Spleen (tissue), 13 donors: ENCODE results near the gene TEAD3. TPM values are rescaled to one million over a fixed set of nuclear protein-coding genes. Genes with fewer than 3 reads are reported as not detected.

ENCODE experiments used
- DNase-seq: peaks from one replicate; pipeline ENCODE4 v3.0.0-alpha.2; 2020
- H3K27ac ChIP-seq, 8 donors: fragments of 200-600 bp; sonication (generic) in 7 of 8; 1 replicate in 4 of 8; 2 replicates in 4 of 8; pipeline versions ENCODE4 v1.5.0 to v1.8.0; 2016 to 2021; ENCODE audit warnings: inconsistent platforms in 4 of 8, mild to moderate bottlenecking in 4 of 8, moderate library complexity in 1 of 8
- H3K27me3 ChIP-seq, 7 donors: fragments of 200-600 bp; sonication (generic) in 6 of 7; replicated peaks in 1 of 7; 1 replicate in 4 of 7; 2 replicates in 3 of 7; pipeline versions ENCODE4 v1.5.0 to v1.8.0; 2016 to 2021; ENCODE audit warnings: inconsistent platforms in 3 of 7, mild to moderate bottlenecking in 1 of 7
- H3K36me3 ChIP-seq, 6 donors: fragments of 200-600 bp; sonication (generic) in 5 of 6; 1 replicate in 4 of 6; 2 replicates in 2 of 6; pipeline versions ENCODE4 v1.5.0 to v1.8.0; 2016 to 2021; ENCODE audit warnings: inconsistent platforms in 2 of 6
- H3K4me1 ChIP-seq, 6 donors: fragments of 200-600 bp; sonication (generic) in 5 of 6; 1 replicate in 3 of 6; 2 replicates in 3 of 6; pipeline versions ENCODE4 v1.5.0 to v1.8.0; 2016 to 2021; ENCODE audit warnings: inconsistent platforms in 3 of 6
- H3K4me3 ChIP-seq, 8 donors: fragments of 200-600 bp; sonication (generic) in 7 of 8; 1 replicate in 4 of 8; 2 replicates in 4 of 8; pipeline versions ENCODE4 v1.5.0 to v1.8.0; 2016 to 2021; ENCODE audit warnings: inconsistent platforms in 4 of 8, mild to moderate bottlenecking in 4 of 8, moderate library complexity in 2 of 8
- H3K9me3 ChIP-seq, 8 donors: fragments of 200-600 bp; sonication (generic) in 7 of 8; 1 replicate in 4 of 8; 2 replicates in 4 of 8; pipeline versions ENCODE4 v1.5.0 to v1.8.0; 2016 to 2021; ENCODE audit warnings: inconsistent platforms in 4 of 8
- POLR2A ChIP-seq, 3 donors: fragments of 450-650 bp; IDR thresholded peaks; one replicate each; pipeline ENCODE4 v1.5.1; 2017; ENCODE audit warnings: antibody characterized with exemption in 3 of 3, mild to moderate bottlenecking in 1 of 3
- POLR2AphosphoS5 ChIP-seq, 3 donors: sonication (generic); formaldehyde crosslinking; IDR thresholded peaks; one replicate each; pipeline ENCODE4 v1.5.1; 2017; ENCODE audit warnings: antibody characterized with exemption in 3 of 3
- WGBS, 5 donors: extraction: QIAGEN DNeasy Blood & Tissue Kit in 3 of 5; methylation state at CpG; one replicate each; pipeline versions ENCODE4 v1.1.5 to v1.1.7; 2013 to 2018; 5-methylcytosine and 5-hydroxymethylcytosine counted together
- intact Hi-C: fragments of 100-400 bp; cut with DNase I; formaldehyde crosslinking; loops from one replicate; pipeline ENCODE4 v1.15.0; 2023; ENCODE audit warnings: low total_unique reads
- long read RNA-seq, 2 donors: transcript quantifications; one replicate each; lab custom pipeline, GENCODE V29; 2026
- polyA plus RNA-seq, 3 donors: library from polyadenylated mRNA; stranded (reverse); fragments of 200-250 nt; gene quantifications; one replicate each; pipeline ENCODE4 v1.2.1, GENCODE V29; 2013
- total RNA-seq, 7 donors: library from RNA; depleted of rRNA in 3 of 7; stranded (reverse); fragments of >200 nt in 3 of 7; fragmentation: NEBNext Ultra II Directional in 4 of 7; extraction: Animal tissue kit (Norgen Biotek cat#: 25700) in 4 of 7; gene quantifications; one replicate each; pipeline versions ENCODE4 v1.1.0 to v1.2.1, GENCODE V29; 2016 to 2021
- TF ChIP-seq, protein P1 (sequence below), 11 experiments: fragments of 200-600 bp in 7 of 11; fragments of 450-650 bp in 4 of 11; sonication (generic) in 4 of 11; IDR thresholded peaks in 8 of 11; conservative IDR thresholded peaks in 3 of 11; 1 replicate in 7 of 11; 2 replicates in 4 of 11; pipeline versions ENCODE4 v1.4.0 to v1.8.0; 2016 to 2021; ENCODE audit warnings: antibody characterized with exemption in 11 of 11, inconsistent platforms in 4 of 11, mild to moderate bottlenecking in 1 of 11
- donor health status: healthy with polysubstance abuse.
- donor health status: DM: no; HTN: no; CAD: no; lungs with moderate emphysema.
- donor health status: DM: no; HTN: no; CAD: no.
- donor health status: Bipolar disorder and iron deficiency.
- donor health status: healthy.
- donor health status: DM: no; HTN: no; CAD: no.
- donor health status: DM: yes; HTN: yes; CAD: no.

The TEAD3 gene
- total RNA-seq (10 to 100 TPM in 3 of 7 donors, 1 to 10 TPM in 4; 2.8 to 15.2 (median 9.3) TPM), polyA plus RNA-seq (1 to 10 TPM; 2.5 to 4.4 (median 2.9) TPM)
- long read RNA-seq, donor 1 = 0 reads
- long read RNA-seq, donor 2, partial matches to known transcripts = 0 of 5 reads
- long read RNA-seq, donor 2, other reads (novel, unspliced or antisense) = 5 of 5 reads

DNA sequence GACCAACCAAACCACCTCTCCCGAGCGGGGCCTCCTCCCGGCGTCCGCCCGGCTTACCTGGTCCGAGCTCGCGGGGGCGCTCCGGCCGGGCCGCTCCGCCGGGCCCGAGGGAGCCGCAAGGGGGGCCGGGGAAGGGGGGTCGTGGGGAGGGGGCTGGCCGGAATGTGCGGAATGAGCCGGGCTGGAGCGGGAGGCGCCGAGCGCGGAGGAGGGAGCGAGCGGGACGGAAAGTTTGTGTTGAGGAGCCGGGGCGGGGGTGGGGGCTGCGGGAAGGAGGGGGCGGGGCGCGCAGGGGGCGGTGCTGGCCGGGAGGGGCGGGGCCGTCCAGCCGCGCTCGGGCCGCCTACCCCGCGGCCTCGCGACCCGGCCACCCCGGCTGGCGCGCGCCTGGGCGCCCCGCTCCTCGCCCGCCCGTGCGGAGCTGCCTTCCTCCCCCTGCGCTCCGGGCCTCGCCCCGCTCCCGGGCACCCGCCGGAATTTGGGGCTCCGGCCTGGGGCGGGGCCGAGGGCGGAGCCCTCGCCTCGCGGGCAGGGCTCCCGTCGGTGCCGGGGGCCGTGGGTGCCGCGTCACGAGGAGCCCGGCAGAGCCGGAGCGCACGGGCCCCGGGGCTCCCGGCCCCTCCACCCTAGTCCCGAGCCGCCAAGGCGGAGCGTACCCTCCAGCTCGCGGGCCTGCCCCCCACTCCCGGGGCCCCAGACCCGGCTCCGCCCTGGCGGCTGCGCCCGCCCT, at the start of gene TEAD3:
TEAD3 (minus strand) TSS at position 239 of the 730 bp plus-strand sequence.
- Histone ChIP-seq H3K36me3 (no peaks in the 10 kb centered on the region), H3K27ac (peak within 1 kb of the TSS; percentile 55 to 86 (median 84)), H3K4me3 (peak within 1 kb of the TSS; percentile 48 to 86 (median 68)), H3K27me3 (peaks cover 0 to 88% (median 25%) of the 10 kb centered on the region in 7 donors), H3K4me1 (peaks cover 5 to 65% (median 39%) of the 10 kb centered on the region in 6 donors), H3K9me3 (no peaks in the 10 kb centered on the region)
- TF ChIP-seq POLR2AphosphoS5 (IDR thresholded peaks at IDR 0.05) = no peak
- TF ChIP-seq, protein P1, sequence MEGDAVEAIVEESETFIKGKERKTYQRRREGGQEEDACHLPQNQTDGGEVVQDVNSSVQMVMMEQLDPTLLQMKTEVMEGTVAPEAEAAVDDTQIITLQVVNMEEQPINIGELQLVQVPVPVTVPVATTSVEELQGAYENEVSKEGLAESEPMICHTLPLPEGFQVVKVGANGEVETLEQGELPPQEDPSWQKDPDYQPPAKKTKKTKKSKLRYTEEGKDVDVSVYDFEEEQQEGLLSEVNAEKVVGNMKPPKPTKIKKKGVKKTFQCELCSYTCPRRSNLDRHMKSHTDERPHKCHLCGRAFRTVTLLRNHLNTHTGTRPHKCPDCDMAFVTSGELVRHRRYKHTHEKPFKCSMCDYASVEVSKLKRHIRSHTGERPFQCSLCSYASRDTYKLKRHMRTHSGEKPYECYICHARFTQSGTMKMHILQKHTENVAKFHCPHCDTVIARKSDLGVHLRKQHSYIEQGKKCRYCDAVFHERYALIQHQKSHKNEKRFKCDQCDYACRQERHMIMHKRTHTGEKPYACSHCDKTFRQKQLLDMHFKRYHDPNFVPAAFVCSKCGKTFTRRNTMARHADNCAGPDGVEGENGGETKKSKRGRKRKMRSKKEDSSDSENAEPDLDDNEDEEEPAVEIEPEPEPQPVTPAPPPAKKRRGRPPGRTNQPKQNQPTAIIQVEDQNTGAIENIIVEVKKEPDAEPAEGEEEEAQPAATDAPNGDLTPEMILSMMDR (IDR thresholded peaks at IDR 0.05 in 8 of 11, conservative IDR thresholded peaks at IDR 0.05 in 3 of 11) = no peak
- TF ChIP-seq POLR2A (IDR thresholded peaks at IDR 0.05) = no peak
- WGBS, 5 donors = 0 to 1% (median 1%) methylated on average over 6 to 92 of the region's 98 CpGs
- peak; percentile 84 for DNase-seq
- intact Hi-C loops = no loop called here

DNA sequence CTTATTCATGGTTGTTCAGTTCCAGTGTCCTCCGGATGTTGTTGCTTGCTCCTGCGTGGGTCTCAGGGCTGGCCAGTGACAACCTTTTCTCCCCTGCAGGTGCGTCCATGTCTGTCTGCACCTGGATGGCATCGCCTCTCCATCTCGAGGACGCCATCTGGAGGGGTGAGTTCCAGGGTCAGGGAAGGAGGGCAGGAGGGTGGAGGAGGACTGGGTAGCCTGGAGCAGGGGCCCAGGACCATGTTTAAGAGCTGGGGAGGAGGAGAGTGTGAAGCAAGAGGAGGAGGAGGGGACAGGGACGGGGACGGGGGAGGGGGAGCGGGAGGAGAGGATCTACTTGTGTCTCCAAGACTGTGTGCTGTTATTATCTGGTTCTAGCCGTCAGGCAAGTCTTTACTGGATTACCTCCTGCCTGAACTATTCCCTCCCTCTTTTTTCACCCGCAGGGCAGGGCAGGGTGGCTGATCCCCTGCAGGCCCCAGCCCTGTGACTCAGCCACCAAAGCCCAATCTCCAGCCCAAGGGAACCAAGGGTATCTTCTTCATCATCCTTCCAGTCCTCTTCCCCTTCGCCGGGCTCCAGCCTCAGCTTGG, 48.0 kb upstream of the TEAD3 start:
- intact Hi-C loops = no loop called here
- H3K9me3 ChIP-seq = peaks cover 0 to 25% (median 7%) of the 10 kb centered on the region in 8 donors
- no peak for TF ChIP-seq POLR2A (IDR thresholded peaks at IDR 0.05)
- TF ChIP-seq POLR2AphosphoS5 (IDR thresholded peaks at IDR 0.05) = no peak
- TF ChIP-seq, protein P1 (IDR thresholded peaks at IDR 0.05 in 8 of 11, conservative IDR thresholded peaks at IDR 0.05 in 3 of 11) = no peak
- H3K27ac ChIP-seq = no peak overlapping the region
- H3K36me3 ChIP-seq = no peaks in the 10 kb centered on the region
- no peaks in the 10 kb centered on the region for H3K27me3 ChIP-seq
- no peaks in the 10 kb centered on the region for H3K4me1 ChIP-seq
- peak; percentile 24 for DNase-seq
- no peak overlapping the region for H3K4me3 ChIP-seq
- WGBS, 5 donors = 69 to 87% (median 80%) methylated on average over 13 of the region's 13 CpGs

- Histone ChIP-seq H3K4me1 (no peaks in the 10 kb centered on the region), H3K4me3 (no peak overlapping the region), H3K27me3 (no peaks in the 10 kb centered on the region), H3K36me3 (no peaks in the 10 kb centered on the region), H3K9me3 (peaks cover 0 to 21% (median 4%) of the 10 kb centered on the region in 8 donors), H3K27ac (no peak overlapping the region)
- TF ChIP-seq, protein P1 (IDR thresholded peaks at IDR 0.05 in 8 of 11, conservative IDR thresholded peaks at IDR 0.05 in 3 of 11) = no peak
- TF ChIP-seq POLR2A (IDR thresholded peaks at IDR 0.05) = no peak
- DNase-seq = peak; percentile 8
- intact Hi-C loops = no loop called here
- WGBS, 5 donors = 80 to 85% (median 82%) methylated on average over 16 of the region's 16 CpGs
These were observed 46.7 kb upstream of the TEAD3 start for GRCh38 chr6:35543459-35544193.
